Mononuclear cell (primary cell): ENCODE data around the gene OR4E2. TPM values are rescaled to one million over a fixed set of nuclear protein-coding genes. Genes with fewer than 3 reads are reported as not detected.
"Not testable (repeated sequence)": the region's sequence is repeated elsewhere in the genome, so short reads cannot be mapped to it uniquely, and the experiment has no call there.

Source experiments
- H3K27me3 ChIP-seq: 2 replicates; pipeline ENCODE4 v1.6.0; 2011; ENCODE audit warnings: low read length, control low read depth; ENCODE audit not compliant: insufficient read depth
- H3K4me1 ChIP-seq: 2 replicates; pipeline ENCODE4 v1.5.1; 2011; ENCODE audit warnings: mild to moderate bottlenecking, low read length, control low read depth; ENCODE audit not compliant: insufficient read depth
- H3K4me3 ChIP-seq: 2 replicates; pipeline ENCODE4 v1.5.1; 2011; ENCODE audit warnings: mild to moderate bottlenecking, low read length, moderate library complexity
- H3K9me3 ChIP-seq: 2 replicates; pipeline ENCODE4 v1.5.1; 2011; ENCODE audit warnings: low read depth, mild to moderate bottlenecking, control low read depth, low read length
- total RNA-seq: library from RNA; depleted of rRNA; stranded (reverse); fragments of >200 nt; gene quantifications from one replicate; pipeline ENCODE4 v1.2.3, GENCODE V29; 2012

Gene OR4E2, protein sequence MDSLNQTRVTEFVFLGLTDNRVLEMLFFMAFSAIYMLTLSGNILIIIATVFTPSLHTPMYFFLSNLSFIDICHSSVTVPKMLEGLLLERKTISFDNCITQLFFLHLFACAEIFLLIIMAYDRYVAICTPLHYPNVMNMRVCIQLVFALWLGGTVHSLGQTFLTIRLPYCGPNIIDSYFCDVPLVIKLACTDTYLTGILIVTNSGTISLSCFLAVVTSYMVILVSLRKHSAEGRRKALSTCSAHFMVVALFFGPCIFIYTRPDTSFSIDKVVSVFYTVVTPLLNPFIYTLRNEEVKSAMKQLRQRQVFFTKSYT
- total RNA-seq = not detected

DNA sequence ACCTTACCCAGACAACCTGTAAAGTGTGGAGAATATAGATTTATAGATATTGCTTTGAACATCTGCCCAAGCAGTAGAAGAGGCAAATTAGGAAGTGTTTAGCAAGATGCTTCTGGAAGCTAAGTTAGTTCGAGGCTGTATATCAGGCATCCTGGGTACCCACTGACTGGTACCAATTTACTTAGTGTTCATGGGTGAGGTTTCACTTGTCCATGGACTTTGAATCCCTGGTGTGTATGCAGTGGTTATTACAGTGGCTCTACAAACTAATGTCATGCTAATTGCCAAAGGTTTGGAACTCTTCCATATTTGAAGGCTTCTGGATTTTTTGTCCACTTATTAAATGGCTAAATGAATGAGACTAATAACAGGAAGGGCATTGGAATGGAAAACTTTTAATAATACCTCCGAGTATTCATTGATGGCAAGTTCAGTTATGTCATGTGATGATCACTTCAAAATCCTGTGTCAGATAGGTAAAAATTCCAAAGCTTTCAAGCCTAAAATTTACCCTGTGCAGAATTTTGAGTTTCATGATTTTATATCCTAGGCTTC lies at the start of gene OR4E2:
TSS of gene OR4E2 (plus strand) at position 505 of the 555 bp plus-strand sequence. CDS start 11,248 bp downstream, outside the sequence.
- Histone ChIP-seq H3K4me3 (no peak within 1 kb of the TSS), H3K4me1 (no peaks in the 10 kb centered on the region), H3K27me3 (peaks cover 3% of the 10 kb centered on the region), H3K9me3 (no peaks in the 10 kb centered on the region)

GRCh38 chr14:21612324-21612723 lies 41.3 kb upstream of the OR4E2 start:
- Histone ChIP-seq H3K4me3 (no peak overlapping the region), H3K9me3 (no peaks in the 10 kb centered on the region), H3K27me3 (no peaks in the 10 kb centered on the region), H3K4me1 (no peaks in the 10 kb centered on the region)

DNA sequence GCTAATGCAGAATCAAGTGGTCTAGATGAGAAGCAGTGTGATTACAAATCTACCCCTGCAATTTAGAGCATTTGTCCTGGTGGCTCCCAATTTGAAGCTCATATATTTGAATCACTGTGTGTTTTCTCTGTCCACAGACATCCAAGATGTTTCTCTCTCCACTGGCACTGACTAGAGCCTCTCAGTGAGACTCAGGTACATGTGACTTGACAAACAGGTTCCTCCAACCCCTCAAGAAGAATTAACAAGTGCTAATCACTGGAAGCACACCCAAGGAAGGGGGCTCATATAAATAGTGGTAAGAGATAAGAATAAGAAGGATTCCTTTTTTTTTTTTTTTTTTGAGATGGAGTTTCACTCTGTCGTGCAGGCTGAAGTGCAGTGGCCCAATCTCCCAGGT lies 39.4 kb upstream of the OR4E2 start:
- H3K4me1 ChIP-seq = no peaks in the 10 kb centered on the region
- no peak overlapping the region for H3K4me3 ChIP-seq
- no peaks in the 10 kb centered on the region for H3K9me3 ChIP-seq
- H3K27me3 ChIP-seq = no peaks in the 10 kb centered on the region

DNA sequence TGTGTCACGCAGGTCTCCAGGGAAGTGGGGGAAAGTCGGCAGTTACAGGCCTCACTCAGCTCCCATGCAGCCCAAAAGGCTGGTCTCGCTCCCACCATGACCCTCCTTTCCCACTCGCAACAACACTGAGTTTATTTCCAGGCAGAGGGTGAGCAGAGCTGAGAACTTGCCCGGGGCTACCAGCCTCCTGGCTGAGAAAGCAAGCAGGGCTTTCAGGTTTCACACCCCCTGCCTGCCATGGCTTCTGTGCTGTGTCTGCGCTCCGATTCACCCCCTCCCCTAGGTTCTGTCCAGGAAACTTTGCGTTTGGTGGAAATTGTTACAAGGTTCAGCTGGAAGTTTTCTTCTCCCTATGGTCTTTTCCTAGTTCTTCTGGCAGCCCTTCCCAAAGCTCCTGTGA lies 36.0 kb upstream of the OR4E2 start:
- Histone ChIP-seq H3K27me3 (no peaks in the 10 kb centered on the region), H3K4me3 (no peak overlapping the region), H3K4me1 (no peaks in the 10 kb centered on the region), H3K9me3 (no peaks in the 10 kb centered on the region)

- no peaks in the 10 kb centered on the region for H3K9me3 ChIP-seq
- H3K27me3 ChIP-seq = no peaks in the 10 kb centered on the region
- H3K4me3 ChIP-seq = no peak overlapping the region
- H3K4me1 ChIP-seq = no peaks in the 10 kb centered on the region
These were observed 27.0 kb upstream of the OR4E2 start for GRCh38 chr14:21626491-21627230.

DNA sequence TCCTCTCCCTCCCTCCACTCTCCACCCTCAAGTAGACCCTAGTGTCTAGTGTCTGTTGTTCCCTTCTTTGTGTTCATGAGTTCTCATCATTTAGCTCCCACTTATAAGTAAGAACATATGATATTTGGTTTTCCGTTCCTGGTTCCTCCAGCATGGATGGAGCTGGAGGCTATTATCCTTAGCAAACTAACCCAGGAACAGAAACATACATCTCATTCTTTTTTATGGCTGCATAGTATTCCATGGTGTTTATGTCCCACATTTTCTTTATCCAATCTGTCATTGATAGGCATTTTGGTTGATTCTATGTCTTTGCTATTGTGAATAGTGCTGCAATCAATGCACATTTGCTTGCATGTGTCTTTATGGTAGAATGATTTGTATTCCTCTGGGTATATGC lies 23.1 kb upstream of the OR4E2 start:
- H3K4me3 ChIP-seq, H3K27me3 ChIP-seq, H3K9me3 ChIP-seq, H3K4me1 ChIP-seq: not testable (repeated sequence)

DNA sequence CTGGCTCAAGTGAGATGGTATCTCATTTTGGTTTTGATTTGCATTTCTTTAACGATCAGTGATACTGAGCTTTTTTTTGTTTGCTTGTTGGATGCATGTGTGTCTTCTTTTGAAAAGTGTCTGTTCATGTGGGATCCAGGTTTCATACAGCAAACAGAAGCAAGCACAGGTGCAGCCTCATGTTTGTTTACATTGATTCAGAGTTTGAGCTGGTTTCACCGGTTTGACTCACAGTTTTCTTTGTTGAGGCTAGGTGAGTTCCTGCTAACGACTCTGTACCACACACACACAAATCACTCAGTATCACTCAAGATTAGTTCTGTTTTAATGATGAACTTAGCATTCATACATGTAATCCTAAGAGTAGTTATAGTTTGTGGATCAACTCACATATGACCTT lies 22.6 kb upstream of the OR4E2 start:
- Histone ChIP-seq H3K4me3 (no peak overlapping the region), H3K9me3 (no peaks in the 10 kb centered on the region), H3K4me1 (no peaks in the 10 kb centered on the region), H3K27me3 (no peaks in the 10 kb centered on the region)

GRCh38 chr14:21634840-21635239 lies 18.8 kb upstream of the OR4E2 start, which contains the start of gene OR10G2:
Gene OR10G2, minus strand, starts transcription at chr14:21634940. Its CDS starts 98 bp downstream, at chr14:21634842.
- H3K27me3 ChIP-seq = no peaks in the 10 kb centered on the region

GRCh38 chr14:21642683-21643082 lies 11.0 kb upstream of the OR4E2 start:
- Histone ChIP-seq H3K27me3 (no peaks in the 10 kb centered on the region), H3K9me3 (no peaks in the 10 kb centered on the region), H3K4me1 (no peaks in the 10 kb centered on the region), H3K4me3 (no peak overlapping the region)

More at GRCh38 chr14:21634840-21635239, 18.8 kb upstream of the OR4E2 start, which contains the start of gene OR10G2:
- no peaks in the 10 kb centered on the region for H3K4me1 ChIP-seq
- H3K4me3 ChIP-seq = no peak within 1 kb of the TSS
- H3K9me3 ChIP-seq = no peaks in the 10 kb centered on the region

DNA sequence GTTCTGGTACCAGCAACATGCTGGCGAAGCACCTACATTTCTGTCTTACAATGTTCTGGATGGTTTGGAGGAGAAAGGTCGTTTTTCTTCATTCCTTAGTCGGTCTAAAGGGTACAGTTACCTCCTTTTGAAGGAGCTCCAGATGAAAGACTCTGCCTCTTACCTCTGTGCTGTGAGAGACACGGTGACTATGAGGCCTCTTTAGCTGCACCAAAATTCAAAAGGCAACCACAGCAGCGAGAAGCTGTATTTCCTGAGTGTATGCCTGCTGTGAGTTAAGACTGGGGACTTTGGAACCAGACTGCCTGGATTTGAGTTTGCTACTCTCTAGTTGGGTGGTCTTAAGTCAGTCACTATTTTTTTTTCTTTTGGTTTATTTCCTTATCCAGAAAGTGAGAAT lies 10.2 kb upstream of the OR4E2 start:
- H3K9me3 ChIP-seq = no peaks in the 10 kb centered on the region
- no peaks in the 10 kb centered on the region for H3K27me3 ChIP-seq
- H3K4me3 ChIP-seq = no peak overlapping the region
- no peaks in the 10 kb centered on the region for H3K4me1 ChIP-seq

- no peaks in the 10 kb centered on the region for H3K9me3 ChIP-seq
- H3K4me3 ChIP-seq = no peak overlapping the region
- H3K27me3 ChIP-seq = peaks cover 3% of the 10 kb centered on the region
- no peaks in the 10 kb centered on the region for H3K4me1 ChIP-seq
These were observed 6.3 kb upstream of the OR4E2 start for GRCh38 chr14:21647380-21647779.

GRCh38 chr14:21652209-21652808 lies 1.3 kb upstream of the OR4E2 start:
- no peak overlapping the region for H3K4me3 ChIP-seq
- H3K27me3 ChIP-seq = peaks cover 3% of the 10 kb centered on the region
- H3K4me1 ChIP-seq = no peaks in the 10 kb centered on the region
- no peaks in the 10 kb centered on the region for H3K9me3 ChIP-seq

DNA sequence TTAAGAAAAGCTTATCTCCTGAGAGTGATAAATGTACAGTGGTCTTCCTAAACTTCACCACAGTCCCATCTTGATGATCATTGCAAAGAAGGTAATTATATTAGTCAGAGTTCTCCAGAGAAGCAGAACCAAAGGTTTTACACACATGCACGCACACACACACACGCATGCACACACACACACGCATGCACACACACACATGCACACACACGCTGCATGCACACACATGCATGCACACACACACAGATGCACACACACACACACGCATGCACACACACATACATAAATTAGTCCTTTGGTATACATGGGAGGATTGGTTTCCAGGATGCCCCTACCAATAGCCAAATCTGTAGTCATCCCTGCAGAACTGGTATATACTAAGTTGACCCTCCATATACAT lies 580 bp downstream of the OR4E2 start:
- H3K4me3 ChIP-seq = no peak overlapping the region
- no peaks in the 10 kb centered on the region for H3K9me3 ChIP-seq
- H3K4me1 ChIP-seq = no peaks in the 10 kb centered on the region
- peaks cover 3% of the 10 kb centered on the region for H3K27me3 ChIP-seq

DNA sequence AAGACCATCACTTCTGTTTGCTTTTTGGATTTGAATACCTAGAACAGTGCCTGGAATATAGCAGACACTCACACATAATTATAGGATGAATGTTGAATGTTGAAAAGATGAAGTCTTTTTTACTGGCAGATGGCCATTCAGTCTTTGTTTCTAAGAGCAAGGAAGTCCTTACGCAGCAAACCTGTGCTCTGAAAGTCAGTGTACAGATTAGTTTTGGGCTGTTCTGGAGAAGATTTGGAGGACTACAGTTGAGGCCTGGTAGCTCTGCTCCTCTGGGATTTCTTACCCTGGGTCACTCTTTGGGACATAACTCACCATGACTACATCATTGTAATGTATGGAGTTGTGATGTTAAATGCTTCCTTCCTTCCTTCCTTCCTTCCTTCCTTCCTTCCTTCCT lies 3.3 kb downstream of the OR4E2 start:
- no peak overlapping the region for H3K4me3 ChIP-seq
- peaks cover 3% of the 10 kb centered on the region for H3K27me3 ChIP-seq
- no peaks in the 10 kb centered on the region for H3K9me3 ChIP-seq
- no peaks in the 10 kb centered on the region for H3K4me1 ChIP-seq

DNA sequence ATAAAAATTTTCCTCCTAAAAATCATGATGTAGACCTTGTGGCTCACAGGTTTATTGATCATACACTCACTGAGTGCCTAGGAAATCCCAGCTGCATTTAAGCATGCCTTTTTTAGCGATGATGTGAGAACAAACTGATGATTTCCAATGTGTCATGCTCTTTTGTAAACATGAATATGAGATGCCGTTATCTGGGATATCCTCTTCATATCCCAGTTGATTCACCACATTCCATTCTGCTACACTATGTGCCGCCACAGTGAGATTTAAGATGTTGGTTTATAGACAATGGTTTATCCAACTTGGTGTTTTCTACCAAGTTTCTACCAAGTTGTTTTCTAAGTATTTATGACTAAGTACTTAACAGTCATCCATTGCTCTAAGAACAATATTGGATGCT lies 14.7 kb downstream of the OR4E2 start:
- no peaks in the 10 kb centered on the region for H3K4me1 ChIP-seq

More for the DNA sequence above, 14.7 kb downstream of the OR4E2 start:
- Histone ChIP-seq H3K4me3 (no peak overlapping the region), H3K27me3 (peaks cover 2% of the 10 kb centered on the region), H3K9me3 (no peaks in the 10 kb centered on the region)
